Measurements from ENCODE around the gene LAIR2. TPM values are rescaled to one million over a fixed set of nuclear protein-coding genes. Genes with fewer than 3 reads are reported as not detected.

LAIR2 gene
- total RNA-seq, 1 donor from 2014 or later = not detected

DNA sequence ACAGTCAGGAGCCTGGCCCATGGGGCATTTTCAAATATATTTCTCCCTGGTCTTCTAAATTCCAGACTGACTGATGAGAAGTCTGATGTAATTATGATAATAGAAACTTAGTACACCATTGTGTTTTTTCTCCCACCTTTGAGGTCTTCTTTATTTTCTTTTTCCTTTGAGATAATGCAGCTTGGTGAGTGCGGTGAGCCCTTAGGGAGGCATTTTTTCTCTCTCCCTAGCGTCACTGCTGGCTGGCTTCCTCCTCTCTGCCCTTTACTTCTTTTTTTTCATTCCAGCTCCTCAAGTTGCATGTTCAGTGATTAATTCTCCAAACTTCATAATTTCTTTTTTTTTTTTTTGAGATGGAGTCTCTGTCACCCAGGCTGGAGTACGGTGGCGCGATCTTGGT is 16.8 kb upstream of the LAIR2 start:
- H3K4me2 ChIP-seq = no peak overlapping the region
- H4K20me1 ChIP-seq (ENCODE audit: low read depth) = no peaks in the 10 kb centered on the region
- Mint-ChIP-seq H3K4me1 (no peaks in the 10 kb centered on the region), H3K36me3 (no peaks in the 10 kb centered on the region), H3K9me3 (no peaks in the 10 kb centered on the region), H3K4me3 (no peak overlapping the region), H3K27ac (no peak overlapping the region), H3K27me3 (ENCODE audit: insufficient read depth, low read depth) (peaks cover 13% of the 10 kb centered on the region)
- H3K4me1 ChIP-seq = no peaks in the 10 kb centered on the region
- TF ChIP-seq, protein P1, sequence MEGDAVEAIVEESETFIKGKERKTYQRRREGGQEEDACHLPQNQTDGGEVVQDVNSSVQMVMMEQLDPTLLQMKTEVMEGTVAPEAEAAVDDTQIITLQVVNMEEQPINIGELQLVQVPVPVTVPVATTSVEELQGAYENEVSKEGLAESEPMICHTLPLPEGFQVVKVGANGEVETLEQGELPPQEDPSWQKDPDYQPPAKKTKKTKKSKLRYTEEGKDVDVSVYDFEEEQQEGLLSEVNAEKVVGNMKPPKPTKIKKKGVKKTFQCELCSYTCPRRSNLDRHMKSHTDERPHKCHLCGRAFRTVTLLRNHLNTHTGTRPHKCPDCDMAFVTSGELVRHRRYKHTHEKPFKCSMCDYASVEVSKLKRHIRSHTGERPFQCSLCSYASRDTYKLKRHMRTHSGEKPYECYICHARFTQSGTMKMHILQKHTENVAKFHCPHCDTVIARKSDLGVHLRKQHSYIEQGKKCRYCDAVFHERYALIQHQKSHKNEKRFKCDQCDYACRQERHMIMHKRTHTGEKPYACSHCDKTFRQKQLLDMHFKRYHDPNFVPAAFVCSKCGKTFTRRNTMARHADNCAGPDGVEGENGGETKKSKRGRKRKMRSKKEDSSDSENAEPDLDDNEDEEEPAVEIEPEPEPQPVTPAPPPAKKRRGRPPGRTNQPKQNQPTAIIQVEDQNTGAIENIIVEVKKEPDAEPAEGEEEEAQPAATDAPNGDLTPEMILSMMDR (IDR thresholded peaks at IDR 0.05) = no peak
- TF ChIP-seq EZH2phosphoT487 (IDR thresholded peaks at IDR 0.05) (no peak), EZH2 (IDR thresholded peaks at IDR 0.05) (no peak)
- H2AFZ ChIP-seq (replicated peaks) = no peak overlapping the region
- H3K9ac ChIP-seq = no peak overlapping the region
- no peaks in the 10 kb centered on the region for H3K9me3 ChIP-seq (ENCODE audit: low read depth)
- H3K27ac ChIP-seq = no peak overlapping the region
- no peak overlapping the region for H3K4me3 ChIP-seq
- no peaks in the 10 kb centered on the region for H3K36me3 ChIP-seq
- no peak for DNase-seq (ENCODE audit: low spot score)
- H3K27me3 ChIP-seq = no peaks in the 10 kb centered on the region
- no peaks in the 10 kb centered on the region for H3F3A ChIP-seq (ENCODE audit: low read depth)
- H3K79me2 ChIP-seq (ENCODE audit: low read depth) = no peaks in the 10 kb centered on the region

GRCh38 chr19:54489341-54489740 is 13.3 kb upstream of the LAIR2 start:
- no peaks in the 10 kb centered on the region for H3K4me1 ChIP-seq
- no peaks in the 10 kb centered on the region for H3K36me3 ChIP-seq
- no peak overlapping the region for H2AFZ ChIP-seq (replicated peaks)
- H3K27me3 ChIP-seq = no peaks in the 10 kb centered on the region
- no peak for TF ChIP-seq EZH2phosphoT487 (IDR thresholded peaks at IDR 0.05)
- TF ChIP-seq EZH2 (IDR thresholded peaks at IDR 0.05) = no peak
- TF ChIP-seq, protein P1 (IDR thresholded peaks at IDR 0.05) = no peak
- no peak overlapping the region for H3K4me3 Mint-ChIP-seq
- peaks cover 3% of the 10 kb centered on the region for H3K9me3 Mint-ChIP-seq
- H3K9ac ChIP-seq = no peak overlapping the region
- no peaks in the 10 kb centered on the region for H3K4me1 Mint-ChIP-seq
- H3K79me2 ChIP-seq (ENCODE audit: low read depth) = no peaks in the 10 kb centered on the region
- H3K27me3 Mint-ChIP-seq (ENCODE audit: insufficient read depth, low read depth) = peaks cover 17% of the 10 kb centered on the region
- no peaks in the 10 kb centered on the region for H3K36me3 Mint-ChIP-seq
- no peak for DNase-seq (ENCODE audit: low spot score)
- no peaks in the 10 kb centered on the region for H3K9me3 ChIP-seq (ENCODE audit: low read depth)
- H4K20me1 ChIP-seq (ENCODE audit: low read depth) = no peaks in the 10 kb centered on the region
- H3K27ac Mint-ChIP-seq = no peak overlapping the region
- H3K27ac ChIP-seq = no peak overlapping the region
- H3K4me3 ChIP-seq = no peak overlapping the region
- no peak overlapping the region for H3K4me2 ChIP-seq
- H3F3A ChIP-seq (ENCODE audit: low read depth) = no peaks in the 10 kb centered on the region

- no peak overlapping the region for H3K4me2 ChIP-seq
- no peaks in the 10 kb centered on the region for H3F3A ChIP-seq (ENCODE audit: low read depth)
- no peak for TF ChIP-seq EZH2phosphoT487 (IDR thresholded peaks at IDR 0.05)
- TF ChIP-seq EZH2 (IDR thresholded peaks at IDR 0.05) = no peak
- TF ChIP-seq, protein P1 (IDR thresholded peaks at IDR 0.05) = no peak
- H3K27me3 ChIP-seq = no peaks in the 10 kb centered on the region
- no peaks in the 10 kb centered on the region for H3K9me3 ChIP-seq (ENCODE audit: low read depth)
- Mint-ChIP-seq H3K4me1 (no peaks in the 10 kb centered on the region), H3K27ac (no peak overlapping the region), H3K4me3 (no peak overlapping the region), H3K9me3 (peaks cover 3% of the 10 kb centered on the region), H3K36me3 (no peaks in the 10 kb centered on the region), H3K27me3 (ENCODE audit: insufficient read depth, low read depth) (peaks cover 17% of the 10 kb centered on the region)
- no peak overlapping the region for H3K4me3 ChIP-seq
- H3K36me3 ChIP-seq = no peaks in the 10 kb centered on the region
- H3K4me1 ChIP-seq = no peaks in the 10 kb centered on the region
- H3K27ac ChIP-seq = no peak overlapping the region
- no peaks in the 10 kb centered on the region for H3K79me2 ChIP-seq (ENCODE audit: low read depth)
- DNase-seq (ENCODE audit: low spot score) = no peak
- H2AFZ ChIP-seq (replicated peaks) = no peak overlapping the region
- H3K9ac ChIP-seq = no peak overlapping the region
- H4K20me1 ChIP-seq (ENCODE audit: low read depth) = no peaks in the 10 kb centered on the region
Measured at GRCh38 chr19:54489766-54490165, 12.9 kb upstream of the LAIR2 start.

All from neural progenitor cell (in vitro differentiated cells).